HepG2 (cell line): ENCODE results near the gene SH3GL2.

Experiments used
- ARID4A ChIP-seq: sonication (generic); formaldehyde crosslinking; IDR thresholded peaks from 2 replicates; pipeline ENCODE4 v1.5.0; 2020; ENCODE audit warnings: mild to moderate bottlenecking, missing genetic modification reagents, borderline replicate concordance
- ATF2 ChIP-seq: sonication (generic); formaldehyde crosslinking; IDR thresholded peaks from 2 replicates; pipeline ENCODE4 v1.4.0; 2020; ENCODE audit warnings: missing genetic modification reagents
- CENPX ChIP-seq: sonication (generic); formaldehyde crosslinking; IDR thresholded peaks from 2 replicates; pipeline ENCODE4 v1.9.0; 2021; ENCODE audit warnings: mild to moderate bottlenecking, missing genetic modification reagents, moderate library complexity
- JUN ChIP-seq: sonication (generic); formaldehyde crosslinking; IDR thresholded peaks from 2 replicates; pipeline ENCODE4 v1.4.0; 2020; ENCODE audit warnings: mild to moderate bottlenecking, missing genetic modification reagents
- PAF1 ChIP-seq: IDR thresholded peaks from 2 replicates; pipeline ENCODE4 v1.6.1; 2016; ENCODE audit warnings: missing genetic modification reagents, missing compliant biosample characterization
- POLR2A ChIP-seq, 2 experiments: IDR thresholded peaks; 2 replicates each; pipeline ENCODE4 v1.6.1; 2011; ENCODE audit warnings: low read depth in 2 of 2, low read length in 2 of 2, mild to moderate bottlenecking in 1 of 2, moderate library complexity in 1 of 2; ENCODE audit not compliant: insufficient read depth in 1 of 2
- SMC3 ChIP-seq: IDR thresholded peaks from 2 replicates; pipeline ENCODE4 v1.6.1; 2011; ENCODE audit warnings: low read length, improper control_type of control experiment
- SP2 ChIP-seq: sonication (generic); formaldehyde crosslinking; IDR thresholded peaks from 2 replicates; pipeline ENCODE4 v1.5.1; 2020; ENCODE audit warnings: mild to moderate bottlenecking, missing genetic modification reagents
- TEF ChIP-seq: sonication (generic); formaldehyde crosslinking; IDR thresholded peaks from 2 replicates; pipeline ENCODE4 v1.5.0; 2020; ENCODE audit warnings: missing genetic modification reagents
- ZBTB8A ChIP-seq: sonication (generic); formaldehyde crosslinking; IDR thresholded peaks from 2 replicates; pipeline ENCODE4 v1.4.0; 2020; ENCODE audit warnings: mild to moderate bottlenecking, low read depth, missing genetic modification reagents, borderline replicate concordance
- ZNF33A ChIP-seq: sonication (generic); formaldehyde crosslinking; IDR thresholded peaks from 2 replicates; pipeline ENCODE4 v1.5.1; 2020; ENCODE audit warnings: missing genetic modification reagents, mild to moderate bottlenecking, moderate library complexity, borderline replicate concordance
- ZNF556 ChIP-seq: sonication (generic); formaldehyde crosslinking; IDR thresholded peaks from 2 replicates; pipeline ENCODE4 v1.4.0; 2020; ENCODE audit warnings: mild to moderate bottlenecking, missing genetic modification reagents, borderline replicate concordance
- ZSCAN25 ChIP-seq: sonication (generic); formaldehyde crosslinking; IDR thresholded peaks from 2 replicates; pipeline ENCODE4 v1.8.0; 2022; ENCODE audit warnings: mild to moderate bottlenecking, missing genetic modification reagents

GRCh38 chr9:17688834-17689233 lies 110.0 kb downstream of the SH3GL2 start:
- TF ChIP-seq ZBTB8A (no peak), ZNF556 (no peak), SP2 (CRISPR knock-in tag) (no peak), CENPX (no peak), ZSCAN25 (CRISPR knock-in tag) (no peak), ATF2 (CRISPR knock-in tag) (no peak), ZNF33A (CRISPR knock-in tag) (no peak), POLR2A (IDR thresholded peaks at IDR 0.05; ENCODE audit: insufficient read depth in 1 of 2, low read depth in 2 of 2, low read length in 2 of 2) (no peak), SMC3 (no peak), ARID4A (CRISPR knock-in tag) (no peak), PAF1 (CRISPR knock-in tag) (no peak), TEF (CRISPR knock-in tag) (no peak), JUN (CRISPR knock-in tag) (no peak)
